Activated T-helper 17 cell treated with anti-CD3 and anti-CD28 coated beads, Interleukin-2, amount 50 U/mL, for 72 hours (primary cell): Measurements from ENCODE around the gene APAF1. TPM values are rescaled to one million over a fixed set of nuclear protein-coding genes. Genes with fewer than 3 reads are reported as not detected.
A peak's percentile ranks its signal among the peaks of the same experiment; 100 is the strongest.

Experiments
- ATAC-seq: fragments of 150-1000 bp; cut with Tn5 transposase; replicated peaks from 2 replicates; pipeline ENCODE4 v1.10.0; 2021; ENCODE audit warnings: mild to moderate bottlenecking, moderate library complexity
- H3K27ac Mint-ChIP-seq: one replicate; pipeline ENCODE4 v1.8.0; 2022; ENCODE audit warnings: mixed read lengths
- H3K27me3 Mint-ChIP-seq: one replicate; pipeline ENCODE4 v1.8.0; 2022; ENCODE audit warnings: mixed read lengths
- H3K36me3 Mint-ChIP-seq: one replicate; pipeline ENCODE4 v1.8.0; 2022; ENCODE audit warnings: low read depth, mild to moderate bottlenecking, mixed read lengths
- H3K4me1 Mint-ChIP-seq: one replicate; pipeline ENCODE4 v1.8.0; 2022; ENCODE audit warnings: mixed read lengths
- H3K4me3 Mint-ChIP-seq: one replicate; pipeline ENCODE4 v1.8.0; 2022; ENCODE audit warnings: mild to moderate bottlenecking, mixed read lengths
- H3K9me3 Mint-ChIP-seq: one replicate; pipeline ENCODE4 v1.8.0; 2022; ENCODE audit warnings: mixed read lengths
- total RNA-seq, 2 donors: library from RNA; stranded (reverse); gene quantifications; one replicate each; pipeline ENCODE4 v1.2.3, GENCODE V29; 2022

Gene APAF1
- total RNA-seq, 2 donors from 2014 or later: 32.7 to 36.4 TPM

GRCh38 chr12:98646294-98647090 lies 1.4 kb downstream of the APAF1 start:
- H3K4me3 Mint-ChIP-seq: peak overlapping the region; percentile 98
- peaks cover 10% of the 10 kb centered on the region for H3K4me1 Mint-ChIP-seq
- no peaks in the 10 kb centered on the region for H3K27me3 Mint-ChIP-seq
- H3K36me3 Mint-ChIP-seq: peaks cover 43% of the 10 kb centered on the region
- peak overlapping the region; percentile 77 for H3K27ac Mint-ChIP-seq
- no peak for ATAC-seq
- no peaks in the 10 kb centered on the region for H3K9me3 Mint-ChIP-seq

- Mint-ChIP-seq H3K27me3 (no peaks in the 10 kb centered on the region), H3K9me3 (no peaks in the 10 kb centered on the region), H3K4me1 (peaks cover 15% of the 10 kb centered on the region), H3K4me3 (no peak overlapping the region), H3K36me3 (peaks cover 64% of the 10 kb centered on the region), H3K27ac (peak overlapping the region; percentile 35)
- no peak for ATAC-seq
Observed at GRCh38 chr12:98651328-98651727, 6.2 kb downstream of the APAF1 start.

GRCh38 chr12:98653866-98654493 lies 8.9 kb downstream of the APAF1 start:
- Mint-ChIP-seq H3K9me3 (no peaks in the 10 kb centered on the region), H3K27me3 (no peaks in the 10 kb centered on the region), H3K4me3 (no peak overlapping the region), H3K4me1 (peaks cover 15% of the 10 kb centered on the region), H3K27ac (no peak overlapping the region), H3K36me3 (peaks cover 71% of the 10 kb centered on the region)
- no peak for ATAC-seq

GRCh38 chr12:98656289-98657101 lies 11.4 kb downstream of the APAF1 start:
- peak; percentile 96 for ATAC-seq
- Mint-ChIP-seq H3K27me3 (no peaks in the 10 kb centered on the region), H3K36me3 (peaks cover 69% of the 10 kb centered on the region), H3K4me3 (peak overlapping the region; percentile 56), H3K4me1 (peaks cover 15% of the 10 kb centered on the region), H3K27ac (peak overlapping the region; percentile 42), H3K9me3 (no peaks in the 10 kb centered on the region)

GRCh38 chr12:98660521-98660920 lies 15.4 kb downstream of the APAF1 start:
- no peak overlapping the region for H3K4me3 Mint-ChIP-seq
- no peak overlapping the region for H3K27ac Mint-ChIP-seq
- H3K27me3 Mint-ChIP-seq: no peaks in the 10 kb centered on the region
- ATAC-seq: no peak
- H3K4me1 Mint-ChIP-seq: peaks cover 11% of the 10 kb centered on the region
- peaks cover 84% of the 10 kb centered on the region for H3K36me3 Mint-ChIP-seq
- H3K9me3 Mint-ChIP-seq: no peaks in the 10 kb centered on the region

- ATAC-seq: no peak
- no peaks in the 10 kb centered on the region for H3K9me3 Mint-ChIP-seq
- H3K4me1 Mint-ChIP-seq: peaks cover 5% of the 10 kb centered on the region
- H3K36me3 Mint-ChIP-seq: peaks cover 93% of the 10 kb centered on the region
- H3K27me3 Mint-ChIP-seq: no peaks in the 10 kb centered on the region
- H3K4me3 Mint-ChIP-seq: no peak overlapping the region
- no peak overlapping the region for H3K27ac Mint-ChIP-seq
Observed at GRCh38 chr12:98669751-98670150, 24.7 kb downstream of the APAF1 start.

GRCh38 chr12:98671459-98671858 lies 26.4 kb downstream of the APAF1 start:
- no peak for ATAC-seq
- peaks cover 79% of the 10 kb centered on the region for H3K36me3 Mint-ChIP-seq
- H3K4me1 Mint-ChIP-seq: peaks cover 5% of the 10 kb centered on the region
- H3K27ac Mint-ChIP-seq: no peak overlapping the region
- H3K9me3 Mint-ChIP-seq: no peaks in the 10 kb centered on the region
- no peaks in the 10 kb centered on the region for H3K27me3 Mint-ChIP-seq
- H3K4me3 Mint-ChIP-seq: no peak overlapping the region

GRCh38 chr12:98674841-98675240 lies 29.8 kb downstream of the APAF1 start:
- peaks cover 70% of the 10 kb centered on the region for H3K36me3 Mint-ChIP-seq
- no peak for ATAC-seq
- H3K4me3 Mint-ChIP-seq: no peak overlapping the region
- no peaks in the 10 kb centered on the region for H3K4me1 Mint-ChIP-seq
- no peak overlapping the region for H3K27ac Mint-ChIP-seq
- no peaks in the 10 kb centered on the region for H3K9me3 Mint-ChIP-seq
- no peaks in the 10 kb centered on the region for H3K27me3 Mint-ChIP-seq

- no peak for ATAC-seq
- H3K36me3 Mint-ChIP-seq: peaks cover 73% of the 10 kb centered on the region
- no peak overlapping the region for H3K27ac Mint-ChIP-seq
- H3K4me1 Mint-ChIP-seq: no peaks in the 10 kb centered on the region
- H3K27me3 Mint-ChIP-seq: no peaks in the 10 kb centered on the region
- no peaks in the 10 kb centered on the region for H3K9me3 Mint-ChIP-seq
- no peak overlapping the region for H3K4me3 Mint-ChIP-seq
Observed at GRCh38 chr12:98678236-98678945, 33.3 kb downstream of the APAF1 start.

- H3K4me1 Mint-ChIP-seq: no peaks in the 10 kb centered on the region
- H3K36me3 Mint-ChIP-seq: peaks cover 73% of the 10 kb centered on the region
- H3K4me3 Mint-ChIP-seq: no peak overlapping the region
- no peaks in the 10 kb centered on the region for H3K27me3 Mint-ChIP-seq
- ATAC-seq: no peak
- no peaks in the 10 kb centered on the region for H3K9me3 Mint-ChIP-seq
- H3K27ac Mint-ChIP-seq: no peak overlapping the region
Observed at GRCh38 chr12:98678946-98679610, 34.0 kb downstream of the APAF1 start.

GRCh38 chr12:98679611-98680005 lies 34.5 kb downstream of the APAF1 start:
- H3K27ac Mint-ChIP-seq: no peak overlapping the region
- no peak overlapping the region for H3K4me3 Mint-ChIP-seq
- H3K27me3 Mint-ChIP-seq: no peaks in the 10 kb centered on the region
- peaks cover 73% of the 10 kb centered on the region for H3K36me3 Mint-ChIP-seq
- ATAC-seq: no peak
- H3K9me3 Mint-ChIP-seq: no peaks in the 10 kb centered on the region
- no peaks in the 10 kb centered on the region for H3K4me1 Mint-ChIP-seq

- no peak for ATAC-seq
- Mint-ChIP-seq H3K27ac (no peak overlapping the region), H3K4me1 (peaks cover 3% of the 10 kb centered on the region), H3K36me3 (peaks cover 94% of the 10 kb centered on the region), H3K9me3 (no peaks in the 10 kb centered on the region), H3K4me3 (no peak overlapping the region), H3K27me3 (no peaks in the 10 kb centered on the region)
Observed at GRCh38 chr12:98684199-98684598, 39.1 kb downstream of the APAF1 start.

- Mint-ChIP-seq H3K27ac (no peak overlapping the region), H3K4me1 (peaks cover 9% of the 10 kb centered on the region), H3K9me3 (no peaks in the 10 kb centered on the region), H3K27me3 (no peaks in the 10 kb centered on the region), H3K36me3 (peaks cover 95% of the 10 kb centered on the region), H3K4me3 (no peak overlapping the region)
- no peak for ATAC-seq
Observed at GRCh38 chr12:98686603-98687002, 41.5 kb downstream of the APAF1 start.

- Mint-ChIP-seq H3K27me3 (no peaks in the 10 kb centered on the region), H3K27ac (peak overlapping the region; percentile 47), H3K4me1 (peaks cover 12% of the 10 kb centered on the region), H3K36me3 (peaks cover 90% of the 10 kb centered on the region), H3K4me3 (no peak overlapping the region), H3K9me3 (no peaks in the 10 kb centered on the region)
- ATAC-seq: no peak
Observed at GRCh38 chr12:98691351-98691750, 46.3 kb downstream of the APAF1 start.
